ENCODE measurements around the gene SIL1.
"Not testable (repeated sequence)": the region's sequence is repeated elsewhere in the genome, so short reads cannot be mapped to it uniquely, and the experiment has no call there.

SIL1 gene

DNA sequence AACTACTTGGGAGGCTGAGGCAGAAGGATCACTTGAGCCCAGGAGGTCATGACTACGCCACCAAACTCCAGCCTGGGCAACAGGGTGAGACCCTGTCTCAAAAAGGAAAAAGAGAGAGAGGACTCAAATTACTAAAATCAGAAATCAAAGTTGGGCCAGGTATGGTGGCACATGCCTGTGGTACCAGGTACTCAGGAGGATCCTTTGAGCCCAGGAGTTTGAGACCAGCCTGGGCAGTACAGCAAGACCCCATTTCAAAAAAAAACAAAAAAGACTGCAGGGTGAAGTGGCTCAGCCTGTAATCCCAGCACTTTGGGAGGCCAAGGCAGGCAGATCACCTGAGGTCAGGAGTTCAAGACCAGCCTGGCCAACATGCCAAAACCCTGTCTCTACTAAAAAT is 23.8 kb downstream of the SIL1 start:
- DNase-seq (ENCODE audit: low spot score), result not testable (repeated sequence)

DNA sequence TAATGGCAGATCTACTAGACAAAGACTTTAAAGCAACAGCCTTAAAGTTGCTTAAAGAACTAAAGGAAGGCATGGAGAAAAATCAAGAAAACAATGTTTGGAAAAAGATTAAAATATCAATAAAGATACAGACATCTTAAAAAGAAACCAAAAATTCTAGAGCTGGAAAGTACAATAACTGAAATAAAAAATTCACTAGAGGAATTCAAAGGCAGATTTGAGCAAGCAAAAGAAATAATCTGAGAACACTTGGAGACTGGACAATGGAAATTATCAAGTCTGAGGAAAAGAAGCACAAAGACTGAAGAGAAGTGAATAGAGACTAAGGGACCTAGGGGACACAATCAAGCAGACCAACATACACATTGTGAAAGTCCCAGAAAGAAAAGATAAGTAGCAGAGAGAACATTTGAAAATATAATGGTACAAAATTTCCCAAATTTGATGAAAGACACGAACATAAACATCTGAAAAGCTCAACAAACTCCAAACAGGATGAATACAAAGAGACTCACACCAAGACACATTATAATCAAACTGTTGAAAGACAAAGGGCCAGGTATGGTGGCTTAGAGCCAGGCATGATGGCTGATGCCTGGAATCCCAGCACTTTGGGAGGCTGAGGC is 26.3 kb downstream of the SIL1 start:
- no peak for DNase-seq (ENCODE audit: low spot score)

DNA sequence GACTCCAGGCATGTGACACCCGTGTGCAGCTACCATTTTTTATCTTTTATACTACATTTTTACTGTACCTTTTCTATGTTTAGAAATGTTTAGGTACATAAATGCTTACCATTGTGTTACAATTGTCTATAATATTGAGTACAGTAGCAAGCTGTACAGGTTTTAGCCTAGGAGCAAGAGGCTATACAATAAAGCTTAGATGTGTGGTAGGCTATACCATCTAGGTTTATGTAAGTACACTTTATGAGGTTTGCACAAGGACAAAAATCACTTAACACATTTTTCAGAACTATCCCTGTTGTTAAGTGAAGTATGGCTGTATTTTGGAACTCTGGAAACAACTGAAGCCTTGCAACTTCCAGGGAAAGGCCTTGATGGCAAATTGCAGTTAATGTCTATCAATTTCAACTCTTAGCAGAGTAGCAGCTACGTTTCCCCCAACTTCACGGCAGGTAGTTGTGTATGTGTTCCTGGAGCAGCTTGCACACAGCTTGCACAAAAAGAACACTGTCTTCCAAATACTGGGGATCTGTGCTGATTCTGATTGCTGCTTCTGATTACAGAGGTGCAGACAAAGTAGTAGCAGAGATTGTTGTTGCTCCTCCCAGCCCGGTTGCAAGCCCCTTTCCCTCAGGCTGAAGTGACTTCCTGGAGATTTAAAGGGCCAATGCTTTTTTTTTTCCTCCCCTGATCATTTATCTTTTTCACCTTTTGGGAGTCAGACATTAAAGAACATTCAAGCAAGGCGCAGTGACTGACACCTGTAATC is 30.0 kb downstream of the SIL1 start:
- DNase-seq (ENCODE audit: low spot score), result no peak

DNA sequence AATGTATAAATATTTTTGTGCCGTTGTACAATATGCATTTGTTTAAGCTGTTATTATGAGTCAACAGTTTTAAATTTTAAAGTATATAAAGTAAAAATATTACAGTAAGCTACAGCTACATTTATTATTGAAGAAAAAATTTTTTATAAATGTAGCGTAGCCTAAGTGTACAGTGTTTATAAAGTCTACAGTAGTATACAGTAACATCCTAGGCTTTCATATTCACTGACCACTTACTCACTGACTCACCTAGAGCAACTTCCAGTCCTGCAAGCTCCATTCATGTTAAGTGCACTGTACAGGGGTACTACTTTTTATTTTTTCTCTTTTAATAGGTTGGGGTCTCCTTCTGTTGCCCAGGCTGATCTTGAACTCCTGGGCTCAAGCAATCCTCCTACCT is 30.6 kb downstream of the SIL1 start:
- no peak for DNase-seq (ENCODE audit: low spot score)

DNA sequence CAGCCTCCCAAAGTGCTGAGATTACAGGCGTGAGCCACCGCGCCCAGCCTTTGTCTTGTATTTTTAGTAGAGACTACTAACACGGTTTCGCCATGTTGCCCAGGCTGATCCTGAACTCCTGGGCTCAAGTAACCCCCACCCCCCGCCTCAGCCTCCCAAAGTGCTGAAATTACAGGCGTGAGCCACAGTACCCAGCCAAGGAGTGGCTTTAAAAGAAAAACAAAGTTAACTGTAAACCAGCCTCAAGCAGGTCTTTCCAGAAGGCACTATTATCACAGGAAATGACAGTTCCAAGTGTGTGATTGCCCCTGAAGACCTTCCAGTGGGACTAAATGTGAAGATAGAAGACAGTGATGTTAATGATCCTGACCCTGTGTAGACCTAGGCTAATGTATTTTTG is 31.1 kb downstream of the SIL1 start:
- DNase-seq (ENCODE audit: low spot score), result no peak

DNA sequence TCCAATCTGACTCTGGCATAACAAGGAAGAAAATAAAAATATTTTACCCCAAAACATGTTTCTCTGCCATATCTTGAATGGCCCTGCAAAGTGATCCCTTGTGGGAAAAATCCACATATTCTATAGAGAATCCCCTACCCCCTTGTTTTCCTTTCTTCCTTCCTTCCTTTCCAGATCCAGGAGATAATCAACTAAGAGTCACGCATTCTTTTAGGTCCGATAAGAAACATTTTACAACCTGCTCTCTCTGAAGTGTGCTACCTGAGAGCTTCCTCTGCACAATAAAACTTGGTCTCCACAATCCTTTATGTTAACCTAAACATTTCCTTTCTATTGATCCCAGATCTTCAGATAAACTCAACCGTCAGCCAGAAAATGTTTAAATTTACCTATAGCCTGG is 33.3 kb downstream of the SIL1 start:
- not testable (repeated sequence) for DNase-seq (ENCODE audit: low spot score)

DNA sequence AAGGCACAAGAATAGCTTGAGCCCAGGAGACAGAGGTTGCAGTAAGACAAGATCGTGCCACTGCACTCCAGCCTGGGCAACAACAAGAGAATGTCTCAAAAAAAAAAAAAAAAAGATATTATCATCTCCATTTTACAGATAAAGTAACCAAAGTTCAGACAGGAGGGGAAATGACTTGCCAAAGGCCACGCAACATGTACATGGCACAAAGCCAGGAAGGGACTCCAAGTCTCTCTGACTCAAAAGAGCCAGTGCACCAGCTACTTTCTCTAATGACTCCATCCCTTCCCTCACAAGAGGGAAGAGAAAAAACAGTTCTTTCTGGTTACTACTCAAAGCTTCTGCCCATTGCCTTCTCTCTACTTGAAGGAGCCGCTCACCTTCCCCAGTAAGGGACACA is 34.1 kb downstream of the SIL1 start:
- no peak for DNase-seq (ENCODE audit: low spot score)

DNA sequence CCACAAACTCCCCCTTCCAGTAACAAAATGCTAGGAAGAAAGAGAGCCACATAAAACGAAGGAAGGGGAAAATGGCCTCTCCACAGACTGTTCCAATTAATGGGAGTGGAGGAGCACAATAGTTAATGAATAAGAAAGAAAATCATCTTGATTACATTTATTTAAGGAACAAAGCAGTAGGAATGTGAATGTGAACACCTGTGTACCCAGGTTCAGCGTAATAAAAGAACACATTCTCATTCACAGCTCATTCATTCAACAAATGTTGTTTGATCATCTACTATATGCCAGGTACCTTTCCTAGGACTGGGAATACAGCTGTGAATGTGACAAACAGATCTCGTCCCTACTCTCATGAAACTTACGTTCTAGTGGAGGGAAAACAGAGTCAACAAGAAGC is 35.7 kb downstream of the SIL1 start:
- no peak for DNase-seq (ENCODE audit: low spot score)

DNA sequence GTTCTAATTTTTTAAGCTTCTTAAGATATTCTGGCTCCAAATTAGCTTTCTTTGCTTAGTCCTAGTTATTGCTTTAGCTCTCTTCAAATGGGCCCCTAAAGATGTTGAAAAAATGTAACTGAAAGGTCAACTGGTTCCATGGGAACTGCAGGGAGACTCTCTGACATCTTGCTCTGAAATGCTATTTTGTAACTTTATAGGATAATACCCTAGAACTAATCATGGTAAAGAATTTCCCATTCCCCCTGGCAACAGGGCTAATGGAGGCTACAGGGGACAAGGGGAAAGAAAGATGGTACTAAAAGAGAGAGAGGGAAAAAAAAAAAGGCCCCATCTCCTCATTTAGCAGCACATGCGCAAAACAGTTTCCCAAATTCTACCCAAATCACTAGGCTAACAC is 39.4 kb downstream of the SIL1 start:
- DNase-seq (ENCODE audit: low spot score), result no peak

DNA sequence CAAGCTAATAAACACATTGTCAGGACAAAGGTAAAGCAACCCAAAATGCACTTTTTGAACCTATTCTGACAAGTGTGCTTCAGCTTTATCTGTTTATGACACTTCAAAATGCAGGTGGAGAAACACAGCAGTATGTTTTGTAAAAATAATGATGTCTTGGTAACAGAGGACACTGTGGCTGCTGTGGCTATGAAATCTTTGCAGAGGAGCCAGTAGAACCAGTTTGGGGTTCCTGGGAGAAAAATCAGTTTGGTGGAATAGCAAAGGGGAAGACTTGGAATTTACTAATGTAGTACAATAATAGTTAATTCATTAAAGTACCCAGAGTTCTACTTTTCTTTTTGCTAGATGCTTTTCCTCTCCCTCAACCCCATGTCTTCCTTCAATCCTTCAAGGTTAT is 40.6 kb downstream of the SIL1 start:
- DNase-seq (ENCODE audit: low spot score), result no peak

DNA sequence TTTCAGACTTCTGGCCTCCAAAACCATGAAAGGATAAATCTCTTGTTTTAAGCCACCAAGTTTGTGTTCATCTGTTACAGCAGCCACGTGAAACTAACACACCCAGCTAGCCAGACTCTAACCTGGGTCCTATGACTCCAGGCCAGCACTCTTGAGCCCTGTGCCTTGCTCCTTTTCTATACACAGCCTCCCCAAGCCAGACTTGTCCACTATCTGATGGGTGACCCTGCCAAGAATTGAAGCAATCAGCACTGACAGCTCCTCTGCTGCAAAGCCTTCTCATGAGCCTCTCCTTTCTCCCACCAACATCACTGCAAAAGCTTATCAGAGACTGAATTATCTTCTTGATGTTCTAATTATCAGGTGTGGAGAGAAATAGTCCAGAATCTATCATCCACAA is 41.4 kb downstream of the SIL1 start:
- no peak for DNase-seq (ENCODE audit: low spot score)

DNA sequence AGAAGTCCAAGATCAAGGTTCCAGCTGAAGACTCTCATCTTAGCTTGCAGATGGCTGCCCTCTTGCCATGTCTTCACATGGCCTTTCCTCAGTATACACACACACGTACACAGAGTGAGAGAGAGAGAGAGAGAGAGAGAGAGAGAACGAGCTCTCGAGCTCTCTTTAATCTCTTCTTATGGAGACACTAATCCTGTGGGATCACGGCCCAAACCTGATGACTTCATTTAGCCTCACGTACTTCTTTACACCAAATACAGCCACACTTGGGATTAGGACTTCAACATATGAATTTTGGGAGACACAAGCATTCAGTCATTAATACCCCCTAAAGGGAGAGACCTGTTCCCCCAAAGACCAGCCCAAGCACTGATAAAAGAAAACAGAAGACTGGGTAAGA is 42.8 kb downstream of the SIL1 start:
- DNase-seq (ENCODE audit: low spot score), result no peak

DNA sequence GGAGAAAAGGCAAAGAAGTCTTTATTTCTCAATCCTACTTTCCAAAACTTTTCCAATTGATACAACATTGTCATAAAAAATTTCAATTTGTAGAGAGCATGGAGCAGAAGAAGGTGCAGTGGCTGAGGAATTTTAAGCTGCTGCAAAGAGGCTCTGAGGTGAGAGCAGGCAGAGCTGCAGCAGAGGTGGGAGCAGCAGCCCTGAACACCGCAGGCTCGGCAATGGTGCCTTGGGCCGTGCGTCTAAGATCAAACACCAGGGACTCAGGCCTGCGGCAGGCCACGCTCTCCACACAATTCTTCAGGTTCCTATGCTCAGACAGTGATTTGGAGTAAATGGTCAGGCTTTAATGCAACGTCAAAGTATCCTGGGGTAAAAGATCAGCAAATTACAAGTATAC is 46.3 kb downstream of the SIL1 start:
- no peak for DNase-seq (ENCODE audit: low spot score)

DNA sequence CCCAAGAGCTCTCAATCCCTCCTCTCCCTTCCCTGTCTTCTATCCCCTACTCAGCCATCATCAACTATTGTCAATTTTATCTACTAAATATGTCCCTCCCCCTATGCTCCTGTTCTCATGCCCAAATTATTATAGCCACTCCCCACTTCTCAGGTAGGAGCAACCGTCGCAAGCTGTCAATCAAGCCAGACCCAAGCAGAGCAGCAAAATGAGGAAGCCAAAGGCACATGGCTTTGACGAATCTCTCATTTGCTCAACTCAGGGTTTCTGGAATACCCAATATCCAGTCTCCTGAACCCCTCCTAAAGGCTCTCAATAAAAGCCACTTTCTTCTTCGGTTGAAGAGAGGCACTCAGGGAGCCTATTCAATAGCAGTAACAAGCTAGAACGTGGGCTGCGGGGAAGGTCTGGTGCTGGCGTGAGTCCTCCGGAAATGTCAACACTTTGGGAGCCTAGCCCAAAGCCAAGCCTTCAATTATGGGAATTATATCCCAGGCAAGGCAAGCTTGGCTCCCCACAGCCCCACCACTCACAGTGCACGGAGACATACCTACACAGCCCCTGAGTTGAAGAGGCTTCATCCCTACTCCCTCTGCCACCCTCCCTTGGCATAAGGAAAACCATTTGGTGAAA is 47.7 kb downstream of the SIL1 start:
- DNase-seq (ENCODE audit: low spot score), result no peak

DNA sequence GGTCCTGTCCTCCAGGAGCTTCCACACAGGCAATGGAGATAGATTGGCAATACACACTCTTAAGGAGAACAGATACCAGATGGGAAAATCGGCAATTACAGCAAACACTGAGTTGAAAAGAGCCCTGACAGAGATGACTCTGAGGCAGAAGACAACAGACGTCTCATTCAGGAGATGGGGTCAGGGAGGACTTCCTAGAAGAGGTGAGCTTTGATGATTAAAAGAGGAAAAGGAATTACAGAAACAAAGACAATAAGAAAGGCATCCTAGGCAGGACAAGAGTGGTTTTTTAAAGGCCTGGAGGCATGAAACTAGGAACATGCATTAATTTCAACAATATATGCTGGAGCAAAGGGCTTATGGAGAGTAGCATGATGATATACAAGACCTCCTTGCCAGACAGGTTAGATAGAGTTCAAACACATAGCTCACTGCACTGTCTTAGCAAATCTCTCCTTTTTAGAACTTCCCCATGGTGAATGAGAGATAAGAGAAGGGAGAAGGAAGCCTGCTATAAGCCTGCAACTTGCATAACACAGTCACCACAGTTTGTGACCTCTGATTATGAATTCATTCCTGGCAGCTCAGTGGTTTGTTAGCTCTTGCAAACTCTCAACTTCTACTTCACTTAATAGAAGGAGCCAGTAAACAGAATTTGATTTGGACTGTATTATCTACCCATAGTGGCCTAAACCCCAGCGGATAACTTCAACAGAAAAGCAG is 48.5 kb downstream of the SIL1 start:
- DNase-seq (ENCODE audit: low spot score), result no peak

DNA sequence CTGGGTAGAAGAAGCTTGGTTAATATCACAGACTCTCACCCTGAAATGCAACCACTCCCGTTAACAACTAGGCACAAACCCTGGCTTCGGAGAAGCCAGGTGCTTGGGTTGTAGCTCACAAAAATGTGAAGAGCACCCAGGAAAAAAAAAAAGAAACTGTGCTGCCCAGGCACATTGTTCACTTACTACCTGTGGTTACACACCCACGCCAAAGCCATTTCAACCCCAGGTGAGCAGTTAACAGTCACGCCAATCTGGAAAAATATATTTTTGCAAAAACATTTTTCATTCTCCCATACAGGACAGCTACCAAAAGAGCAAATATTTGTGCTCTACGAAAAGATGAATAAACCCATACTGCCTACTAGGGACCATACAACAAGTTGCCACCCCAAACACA is 49.2 kb downstream of the SIL1 start:
- DNase-seq (ENCODE audit: low spot score), result no peak

DNA sequence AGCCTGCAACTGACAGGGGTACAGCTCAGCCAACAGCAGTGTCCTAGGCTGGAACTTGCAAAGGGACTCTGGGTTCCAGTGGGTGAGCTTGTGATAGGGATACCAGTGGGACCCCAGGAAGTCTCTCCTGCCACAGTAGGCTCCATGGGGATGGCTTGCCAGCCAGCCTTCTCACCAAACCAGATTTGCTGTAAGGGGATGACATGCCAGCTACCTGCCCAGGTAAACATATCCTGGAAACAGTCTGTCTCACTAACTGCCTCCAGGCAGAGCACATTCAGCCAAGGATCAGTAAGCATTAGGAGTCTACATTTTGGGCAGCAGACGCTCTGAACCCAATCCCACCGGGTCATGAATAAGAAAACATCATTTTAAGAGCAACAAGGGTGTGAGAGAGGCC is 49.9 kb downstream of the SIL1 start:
- no peak for DNase-seq (ENCODE audit: low spot score)

DNA sequence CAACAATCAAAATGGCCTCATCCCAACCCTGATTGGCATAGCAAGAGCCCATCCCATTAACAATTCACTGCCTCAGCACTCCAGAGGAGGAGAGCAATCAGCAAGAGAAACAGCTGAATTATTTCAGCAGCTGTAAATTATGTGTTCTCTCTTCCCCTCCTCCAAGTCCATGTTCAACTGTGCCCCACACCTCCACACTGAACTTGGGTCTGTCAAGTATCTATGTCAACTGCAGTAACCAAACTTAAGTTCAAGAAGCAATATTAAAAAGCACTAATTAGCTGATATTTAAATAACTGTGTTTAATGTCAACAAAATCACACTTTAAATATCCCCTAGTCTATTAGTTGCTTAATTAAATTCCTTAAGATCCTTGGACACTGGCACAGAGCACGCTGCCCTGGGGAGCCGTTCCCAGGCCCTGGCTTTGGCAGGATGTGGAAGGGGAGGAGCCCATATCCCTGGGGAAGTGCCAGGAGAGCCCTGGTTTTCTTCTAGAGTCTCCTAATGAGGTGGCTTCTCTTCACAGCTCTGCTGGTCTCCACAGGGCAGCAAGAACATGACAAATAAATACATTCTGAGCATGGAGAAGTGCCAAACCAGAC is 50.6 kb downstream of the SIL1 start:
- no peak for DNase-seq (ENCODE audit: low spot score)

DNA sequence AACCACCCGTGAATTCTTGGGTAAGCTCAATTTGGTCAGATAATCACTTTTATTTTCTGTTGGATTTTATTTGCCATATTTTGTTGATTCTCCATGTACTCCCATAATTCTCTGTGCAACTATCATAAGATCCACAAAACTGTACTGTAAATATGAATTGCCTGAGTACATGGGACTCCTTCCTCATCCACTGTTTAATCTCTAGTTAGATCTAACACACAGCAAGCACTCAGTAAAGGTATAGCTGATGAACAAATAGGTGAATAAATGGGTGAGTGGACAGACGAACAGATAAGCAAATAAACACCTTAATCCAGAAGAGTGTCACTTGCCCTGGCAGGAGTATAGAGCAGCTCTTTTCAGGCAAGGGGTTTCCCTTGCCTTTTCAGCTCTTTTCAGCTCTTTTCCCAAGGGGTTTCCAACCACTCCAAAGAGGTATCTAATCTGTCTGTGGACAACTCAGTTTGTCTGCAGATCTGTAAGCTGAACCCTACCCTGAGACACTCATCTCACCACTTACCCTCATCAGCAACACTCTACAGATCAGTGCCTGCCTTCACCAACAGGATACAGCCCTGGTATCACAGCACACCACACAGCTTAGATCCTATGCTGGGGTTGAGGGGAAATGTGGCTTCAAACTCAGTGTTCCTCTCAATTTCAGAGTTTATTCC is 51.2 kb downstream of the SIL1 start:
- no peak for DNase-seq (ENCODE audit: low spot score)

DNA sequence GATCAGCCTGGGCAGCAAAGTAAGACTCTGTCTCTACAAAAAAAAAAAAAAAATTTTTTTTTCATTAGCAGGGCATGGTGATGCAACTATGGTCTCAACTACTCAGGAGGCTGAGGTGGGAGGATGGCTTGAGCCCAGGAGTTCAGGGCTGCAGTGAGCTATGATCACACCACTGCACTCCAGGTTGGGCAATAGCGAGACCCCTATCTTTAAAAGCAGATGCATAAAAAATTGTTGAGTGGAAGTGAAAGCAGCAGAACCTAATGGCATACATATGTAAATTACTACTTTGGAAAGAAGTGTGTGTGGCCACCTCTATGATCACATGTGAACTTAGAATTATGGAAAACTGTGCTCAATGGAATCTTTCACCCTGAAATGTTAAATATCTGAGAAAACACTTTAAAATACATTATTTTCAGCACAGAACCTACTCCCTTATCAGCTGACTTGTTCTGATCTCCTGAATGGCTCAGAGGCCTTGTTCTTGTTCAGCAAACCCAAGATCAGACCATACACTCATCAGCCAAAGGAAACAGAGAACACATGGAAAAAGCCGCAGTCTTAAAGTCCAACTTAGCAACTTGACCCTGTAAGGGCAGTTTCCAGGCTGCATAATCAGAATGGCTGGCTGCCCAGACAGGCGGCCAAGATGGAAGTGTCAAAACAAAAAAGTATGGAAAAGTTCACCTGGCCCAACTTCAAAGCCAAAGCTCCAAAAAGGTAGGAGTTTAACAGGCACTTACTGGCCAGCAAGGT is 56.5 kb downstream of the SIL1 start:
- DNase-seq (ENCODE audit: low spot score), result no peak

DNA sequence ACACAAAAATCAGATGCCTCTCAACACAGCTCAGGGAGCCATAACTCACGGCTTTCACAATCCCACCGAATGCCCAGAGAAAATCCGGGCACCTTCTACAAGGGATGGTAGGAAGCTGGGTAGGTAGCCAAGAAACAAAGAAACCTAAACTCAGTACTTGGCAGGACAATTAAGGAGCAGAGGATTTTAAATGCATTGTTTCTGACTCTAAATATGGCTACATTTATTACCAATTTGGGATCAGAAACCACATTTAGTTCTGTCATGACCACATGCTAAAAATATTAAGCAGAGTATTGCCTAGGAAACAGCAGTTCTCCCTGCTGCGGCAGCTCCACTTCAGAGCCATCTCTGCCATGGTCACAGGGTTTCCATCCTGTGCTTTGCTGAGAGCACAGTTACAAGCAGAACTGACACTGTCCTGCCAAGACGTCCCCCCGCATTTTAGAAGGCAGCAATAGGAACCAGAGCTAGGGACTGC is 57.5 kb downstream of the SIL1 start:
- no peak for DNase-seq (ENCODE audit: low spot score)

Data from NAMALWA (cell line).